Colonic mucosa (tissue), 4 donors: Measurements from ENCODE around the gene OR5M11. TPM values are rescaled to one million over a fixed set of nuclear protein-coding genes. Genes with fewer than 3 reads are reported as not detected.
"Not testable (repeated sequence)": the region's sequence is repeated elsewhere in the genome, so short reads cannot be mapped to it uniquely, and the experiment has no call there.

Experiments used
- DNase-seq: peaks from one replicate; pipeline ENCODE4 v3.0.0-alpha.2; 2020
- H3K27ac ChIP-seq: fragments of 200-600 bp; one replicate; pipeline ENCODE4 v1.8.0; 2021
- H3K27me3 ChIP-seq: fragments of 200-600 bp; one replicate; pipeline ENCODE4 v1.8.0; 2021
- H3K36me3 ChIP-seq: fragments of 200-600 bp; one replicate; pipeline ENCODE4 v1.8.0; 2021
- H3K4me1 ChIP-seq: fragments of 200-600 bp; one replicate; pipeline ENCODE4 v1.8.0; 2021; ENCODE audit warnings: mild to moderate bottlenecking
- H3K4me3 ChIP-seq: fragments of 200-600 bp; one replicate; pipeline ENCODE4 v1.8.0; 2021
- H3K9ac ChIP-seq, 2 donors: one replicate each; pipeline ENCODE4 v1.7.0; 2013; ENCODE audit warnings: control low read depth in 2 of 2, low read depth in 2 of 2, low read length in 2 of 2
- H3K9me3 ChIP-seq: fragments of 200-600 bp; one replicate; pipeline ENCODE4 v1.8.0; 2021
- CTCF ChIP-seq: fragments of 200-600 bp; IDR thresholded peaks from one replicate; pipeline ENCODE4 v1.8.0; 2022; ENCODE audit warnings: antibody characterized with exemption, mild to moderate bottlenecking
- intact Hi-C: fragments of 100-400 bp; cut with DNase I; formaldehyde crosslinking; loops from one replicate; pipeline ENCODE4 v1.14.1; 2022
- total RNA-seq, 2 donors: library from RNA; stranded (reverse); fragmentation: NEBNext Ultra II Directional in 1 of 2; extraction: Animal tissue kit (Norgen Biotek cat#: 25700) in 1 of 2; gene quantifications; one replicate each; pipeline ENCODE4 v1.2.1, GENCODE V29; 2021
- donor health status: healthy.
- donor health status: DM: no; HTN: no; CAD: no.
- donor health status: DM: no; HTN: no; CAD: no.

The OR5M11 gene
- not detected for total RNA-seq

- Histone ChIP-seq H3K36me3 (no peaks in the 10 kb centered on the region), H3K9me3 (no peaks in the 10 kb centered on the region), H3K4me3 (no peak within 1 kb of the TSS), H3K27me3 (no peaks in the 10 kb centered on the region), H3K4me1 (no peaks in the 10 kb centered on the region), H3K27ac (no peak within 1 kb of the TSS), H3K9ac (no peak within 1 kb of the TSS)
- DNase-seq = no peak
- TF ChIP-seq CTCF = no peak
- intact Hi-C loops = no loop called here
These were observed at the start of gene OR5M11 for GRCh38 chr11:56543157-56543556. OR5M11 (minus strand) TSS chr11:56543257; CDS start chr11:56543257, 0 bp downstream.

- not testable (repeated sequence) for H3K4me1 ChIP-seq
These were observed 49.1 kb upstream of the OR5M11 start for GRCh38 chr11:56592088-56592717.

GRCh38 chr11:56577621-56578020 lies 34.6 kb upstream of the OR5M11 start, which contains the start of gene OR5M10:
OR5M10 (minus strand) TSS chr11:56577721; CDS start chr11:56577721, 0 bp downstream.
- intact Hi-C loops = no loop called here

More at GRCh38 chr11:56592088-56592717, 49.1 kb upstream of the OR5M11 start:
- H3K4me3 ChIP-seq, H3K9ac ChIP-seq, intact Hi-C loops, DNase-seq, H3K36me3 ChIP-seq, H3K9me3 ChIP-seq, H3K27ac ChIP-seq, H3K27me3 ChIP-seq: not testable (repeated sequence)

GRCh38 chr11:56558574-56558973 lies 15.5 kb upstream of the OR5M11 start:
- DNase-seq = no peak
- TF ChIP-seq CTCF = no peak
- H3K27ac ChIP-seq = no peak overlapping the region

More at GRCh38 chr11:56577621-56578020, 34.6 kb upstream of the OR5M11 start, which contains the start of gene OR5M10:
- no peaks in the 10 kb centered on the region for H3K36me3 ChIP-seq
- no peak within 1 kb of the TSS for H3K9ac ChIP-seq
- H3K4me3 ChIP-seq = no peak within 1 kb of the TSS
- no peak for DNase-seq
- H3K9me3 ChIP-seq = no peaks in the 10 kb centered on the region
- TF ChIP-seq CTCF = no peak
- H3K27me3 ChIP-seq = no peaks in the 10 kb centered on the region
- no peaks in the 10 kb centered on the region for H3K4me1 ChIP-seq
- H3K27ac ChIP-seq = no peak within 1 kb of the TSS

GRCh38 chr11:56554691-56555090 lies 11.6 kb upstream of the OR5M11 start:
- intact Hi-C loops, H3K9me3 ChIP-seq, H3K36me3 ChIP-seq, H3K9ac ChIP-seq, H3K4me3 ChIP-seq, H3K27me3 ChIP-seq, H3K27ac ChIP-seq, DNase-seq, H3K4me1 ChIP-seq: not testable (repeated sequence)

More at GRCh38 chr11:56558574-56558973, 15.5 kb upstream of the OR5M11 start:
- H3K9ac ChIP-seq = no peak overlapping the region
- H3K9me3 ChIP-seq = no peaks in the 10 kb centered on the region
- H3K36me3 ChIP-seq = no peaks in the 10 kb centered on the region
- intact Hi-C loops = no loop called here
- no peaks in the 10 kb centered on the region for H3K27me3 ChIP-seq
- H3K4me3 ChIP-seq = no peak overlapping the region
- no peaks in the 10 kb centered on the region for H3K4me1 ChIP-seq

- Histone ChIP-seq H3K9me3 (no peaks in the 10 kb centered on the region), H3K27ac (no peak overlapping the region), H3K4me3 (no peak overlapping the region), H3K9ac (no peak overlapping the region), H3K4me1 (no peaks in the 10 kb centered on the region), H3K36me3 (no peaks in the 10 kb centered on the region), H3K27me3 (no peaks in the 10 kb centered on the region)
- intact Hi-C loops = no loop called here
- no peak for DNase-seq
- no peak for TF ChIP-seq CTCF
These were observed 2.5 kb upstream of the OR5M11 start for GRCh38 chr11:56545531-56545930.
